T-cell (primary cell): ENCODE results near the gene IVL. TPM values are rescaled to one million over a fixed set of nuclear protein-coding genes. Genes with fewer than 3 reads are reported as not detected.

Experiments
- ATAC-seq, 4 experiments: fragments of 200-7000 bp in 3 of 4; fragments of 150-1000 bp in 1 of 4; cut with Tn5 transposase; replicated peaks in 1 of 4; 1 replicate in 3 of 4; 2 replicates in 1 of 4; pipeline ENCODE4 v1.10.0; 2021; ENCODE audit warnings: moderate library complexity in 3 of 4, mild to moderate bottlenecking in 2 of 4, moderate number of reproducible peaks in 1 of 4
- CTCF ChIA-PET, 2 donors: fragments of 300-600 bp; sonication (Branson Sonifier 250); formaldehyde crosslinking; loops; one replicate each; lab custom pipeline; 2022; ENCODE audit warnings: antibody characterized with exemption in 2 of 2; lab: Charles Lee
- POLR2A ChIA-PET, 2 donors: fragments of 300-600 bp; sonication (Branson Sonifier 250); formaldehyde crosslinking; loops; one replicate each; lab custom pipeline; 2022; ENCODE audit warnings: antibody characterized with exemption in 2 of 2; lab: Charles Lee
- DNase-seq, 35 experiments: peaks; one replicate each; pipeline versions ENCODE4 v3.0.0 to v3.0.0-alpha.2; 2013 to 2023
- H3K27ac ChIP-seq: one replicate; pipeline ENCODE4 v1.5.1; 2013; ENCODE audit warnings: low read length
- H3K27me3 ChIP-seq, 2 experiments: replicated peaks in 1 of 2; 1 replicate in 1 of 2; 2 replicates in 1 of 2; pipeline versions ENCODE4 v1.6.1 to v1.7.0; 2013; ENCODE audit warnings: low read length in 1 of 2, mixed read lengths in 1 of 2; ENCODE audit not compliant: control insufficient read depth in 2 of 2, insufficient read depth in 2 of 2; ENCODE audit errors: extremely low read depth in 1 of 2
- H3K36me3 ChIP-seq, 2 donors: 1 replicate in 1 of 2; 2 replicates in 1 of 2; pipeline versions ENCODE4 v1.6.1 to v1.7.0; 2013; ENCODE audit warnings: low read length in 1 of 2; ENCODE audit not compliant: control insufficient read depth in 2 of 2, insufficient read depth in 1 of 2; ENCODE audit errors: extremely low read depth in 1 of 2
- H3K4me1 ChIP-seq, 2 experiments: 1 replicate in 1 of 2; 2 replicates in 1 of 2; pipeline versions ENCODE4 v1.6.1 to v1.7.0; 2013; ENCODE audit warnings: low read length in 2 of 2, mixed read lengths in 1 of 2; ENCODE audit not compliant: insufficient read depth in 2 of 2, control insufficient read depth in 1 of 2; ENCODE audit errors: extremely low read depth in 1 of 2
- H3K4me3 ChIP-seq, 2 donors: 1 replicate in 1 of 2; 2 replicates in 1 of 2; pipeline versions ENCODE4 v1.5.1 to v1.7.0; 2013; ENCODE audit warnings: mild to moderate bottlenecking in 2 of 2, low read length in 1 of 2, moderate library complexity in 1 of 2; ENCODE audit not compliant: control insufficient read depth in 1 of 2; ENCODE audit errors: extremely low read depth in 1 of 2
- H3K9me3 ChIP-seq: 2 replicates; pipeline ENCODE4 v1.7.0; 2013
- H3K27ac Mint-ChIP-seq, 2 donors: one replicate each; pipeline ENCODE4 v1.8.0; 2020 to 2021; ENCODE audit warnings: mild to moderate bottlenecking in 2 of 2, mixed read lengths in 2 of 2
- H3K27me3 Mint-ChIP-seq, 2 donors: one replicate each; pipeline ENCODE4 v1.8.0; 2021 to 2022; ENCODE audit warnings: mixed read lengths in 2 of 2
- H3K36me3 Mint-ChIP-seq: one replicate; pipeline ENCODE4 v1.8.0; 2021; ENCODE audit warnings: mixed read lengths
- H3K4me1 Mint-ChIP-seq, 3 donors: one replicate each; pipeline ENCODE4 v1.8.0; 2020 to 2022; ENCODE audit warnings: mixed read lengths in 3 of 3, mild to moderate bottlenecking in 1 of 3
- H3K4me3 Mint-ChIP-seq, 3 donors: one replicate each; pipeline ENCODE4 v1.8.0; 2020 to 2022; ENCODE audit warnings: mild to moderate bottlenecking in 3 of 3, mixed read lengths in 3 of 3, moderate library complexity in 3 of 3
- H3K9me3 Mint-ChIP-seq, 3 donors: one replicate each; pipeline ENCODE4 v1.8.0; 2020 to 2022; ENCODE audit warnings: mixed read lengths in 3 of 3
- WGBS: methylation state at CpG from one replicate; pipeline ENCODE4 v1.1.5; 2013; ENCODE audit warnings: missing lambda C conversion rate; ENCODE audit not compliant: insufficient coverage; 5-methylcytosine and 5-hydroxymethylcytosine counted together
- total RNA-seq, 35 experiments: library from RNA in 6 of 35; stranded (reverse) in 6 of 35; fragments of 120-200 nt in 1 of 35; gene quantifications; one replicate each; pipeline versions ENCODE4 v1.2.1 to v1.2.4 and lab custom pipeline; 2013 to 2026

IVL gene
- total RNA-seq (not detected), total RNA-seq (lab: John Stamatoyannopoulos, UW) (0 to 0.06 (median 0) reads per million in 29 experiments)
- not detected for total RNA-seq (2013)

DNA sequence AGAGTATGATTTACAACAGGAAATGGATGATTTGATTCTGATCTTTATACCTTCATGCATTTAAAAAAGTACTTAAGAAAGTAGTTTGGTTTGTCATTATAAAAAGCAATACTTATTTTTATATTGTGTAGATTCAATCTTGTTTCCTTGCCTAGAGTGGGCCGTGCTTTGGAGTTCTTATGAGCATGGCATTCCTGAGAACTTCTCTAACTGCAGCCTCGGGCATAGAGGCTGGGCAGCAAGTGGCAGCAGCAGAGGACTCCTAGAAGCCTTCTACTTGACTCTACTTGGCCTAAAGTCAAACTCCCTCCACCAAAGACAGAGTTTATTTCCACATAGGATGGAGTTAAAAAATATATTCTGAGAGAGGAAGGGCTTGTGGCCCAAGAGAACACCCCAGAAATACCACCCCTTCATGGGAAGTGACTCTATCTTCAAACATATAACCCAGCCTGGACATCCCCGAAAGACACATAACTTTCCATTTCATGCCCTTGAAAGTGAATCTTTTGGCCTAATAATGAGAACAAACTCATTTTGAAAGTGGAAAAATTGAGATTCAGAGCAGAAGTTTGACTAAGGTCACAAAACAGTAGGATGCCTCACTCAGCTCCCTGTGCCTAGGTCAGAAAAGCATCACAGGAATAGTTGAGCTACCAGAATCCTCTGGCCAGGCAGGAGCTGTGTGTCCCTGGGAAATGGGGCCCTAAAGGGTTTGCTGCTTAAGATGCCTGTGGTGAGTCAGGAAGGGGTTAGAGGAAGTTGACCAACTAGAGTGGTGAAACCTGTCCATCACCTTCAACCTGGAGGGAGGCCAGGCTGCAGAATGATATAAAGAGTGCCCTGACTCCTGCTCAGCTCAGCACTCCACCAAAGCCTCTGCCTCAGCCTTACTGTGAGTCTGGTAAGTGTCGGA is at the start of gene IVL:
TSS of gene IVL (plus strand) at position 861 of the 916 bp plus-strand sequence. CDS start 1,252 bp downstream, outside the sequence.
- Mint-ChIP-seq H3K27ac (no peak within 1 kb of the TSS), H3K27me3 (peaks cover 40 to 43% of the 10 kb centered on the region in 2 donors), H3K36me3 (no peaks in the 10 kb centered on the region), H3K4me3 (no peak within 1 kb of the TSS), H3K4me1 (no peaks in the 10 kb centered on the region), H3K9me3 (peaks cover 0 to 6% (median 0%) of the 10 kb centered on the region in 3 donors)
- H3K36me3 ChIP-seq: no peaks in the 10 kb centered on the region
- no peak for ATAC-seq
- peaks cover 0 to 36% of the 10 kb centered on the region in 2 experiments for H3K27me3 ChIP-seq
- DNase-seq: no peak
- no peaks in the 10 kb centered on the region for H3K9me3 ChIP-seq
- no peaks in the 10 kb centered on the region for H3K4me1 ChIP-seq
- no peak within 1 kb of the TSS for H3K4me3 ChIP-seq
- no peak within 1 kb of the TSS for H3K27ac ChIP-seq
- POLR2A ChIA-PET: no interaction called here
- CTCF ChIA-PET: no interaction called here
- 100% methylated on average over 1 of the region's 4 CpGs for WGBS

DNA sequence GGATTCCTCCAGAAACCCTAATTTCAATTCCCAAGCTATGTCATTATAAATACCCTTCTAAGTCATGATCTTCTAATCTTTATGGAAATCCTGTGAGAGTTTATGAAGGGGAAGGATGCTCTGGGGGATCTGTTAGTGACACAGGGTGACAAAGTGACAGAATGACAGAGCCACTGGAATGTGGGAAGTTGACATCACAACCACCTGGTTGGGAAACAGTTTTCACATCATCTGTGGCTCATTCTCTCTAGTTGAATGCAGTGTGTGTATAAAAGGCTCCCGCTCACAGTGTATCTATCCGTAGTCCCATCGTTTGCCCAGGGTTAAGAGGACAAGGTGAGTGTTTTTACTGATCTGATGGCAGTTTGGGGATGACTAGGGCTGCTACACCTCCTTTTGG is 48.6 kb upstream of the IVL start, which contains the start of gene LCE7A:
TSS of gene LCE7A (plus strand) at position 301 of the 400 bp plus-strand sequence. CDS start 702 bp downstream, outside the sequence.
- H3K4me3 Mint-ChIP-seq: no peak within 1 kb of the TSS
- ChIA-PET CTCF (no interaction called here), POLR2A (no interaction called here)
- no peaks in the 10 kb centered on the region for H3K36me3 ChIP-seq
- DNase-seq (no peak), ATAC-seq (no peak)
- H3K9me3 Mint-ChIP-seq: no peaks in the 10 kb centered on the region
- H3K9me3 ChIP-seq: no peaks in the 10 kb centered on the region
- no peaks in the 10 kb centered on the region for H3K4me1 ChIP-seq
- H3K36me3 Mint-ChIP-seq: no peaks in the 10 kb centered on the region
- no peaks in the 10 kb centered on the region for H3K4me1 Mint-ChIP-seq
- peaks cover 5 to 18% of the 10 kb centered on the region in 2 donors for H3K27me3 Mint-ChIP-seq
- H3K27ac Mint-ChIP-seq: no peak within 1 kb of the TSS
- no peak within 1 kb of the TSS for H3K4me3 ChIP-seq
- H3K27me3 ChIP-seq: peaks cover 2 to 4% of the 10 kb centered on the region in 2 experiments
- 83% methylated on average over 3 of the region's 3 CpGs for WGBS
- H3K27ac ChIP-seq: no peak within 1 kb of the TSS

- Histone ChIP-seq H3K27me3 (peaks cover 2 to 4% of the 10 kb centered on the region in 2 experiments), H3K9me3 (no peaks in the 10 kb centered on the region), H3K4me3 (no peak overlapping the region), H3K36me3 (no peaks in the 10 kb centered on the region), H3K27ac (no peak overlapping the region), H3K4me1 (no peaks in the 10 kb centered on the region)
- DNase-seq (no peak), ATAC-seq (no peak)
- ChIA-PET CTCF (no interaction called here), POLR2A (no interaction called here)
- H3K27ac Mint-ChIP-seq: no peak overlapping the region
- no peaks in the 10 kb centered on the region for H3K9me3 Mint-ChIP-seq
- H3K4me1 Mint-ChIP-seq: no peaks in the 10 kb centered on the region
- no peaks in the 10 kb centered on the region for H3K36me3 Mint-ChIP-seq
- H3K4me3 Mint-ChIP-seq: no peak overlapping the region
- WGBS: 60% methylated on average over 2 of the region's 3 CpGs
- peaks cover 2 to 15% of the 10 kb centered on the region in 2 donors for H3K27me3 Mint-ChIP-seq
Observed at GRCh38 chr1:152860129-152860528, 48.2 kb upstream of the IVL start.

GRCh38 chr1:152861374-152861773 is 47.0 kb upstream of the IVL start:
- H3K9me3 Mint-ChIP-seq: no peaks in the 10 kb centered on the region
- H3K36me3 Mint-ChIP-seq: no peaks in the 10 kb centered on the region
- H3K4me1 Mint-ChIP-seq: no peaks in the 10 kb centered on the region
- WGBS: 71% methylated on average over 3 of the region's 4 CpGs
- no peak overlapping the region for H3K4me3 ChIP-seq
- H3K4me1 ChIP-seq: no peaks in the 10 kb centered on the region
- H3K9me3 ChIP-seq: no peaks in the 10 kb centered on the region
- H3K36me3 ChIP-seq: no peaks in the 10 kb centered on the region
- H3K27me3 Mint-ChIP-seq: peaks cover 2 to 11% of the 10 kb centered on the region in 2 donors
- ChIA-PET POLR2A (no interaction called here), CTCF (no interaction called here)
- DNase-seq (no peak), ATAC-seq (no peak)
- H3K27ac ChIP-seq: no peak overlapping the region
- no peak overlapping the region for H3K27ac Mint-ChIP-seq
- peaks cover 2 to 7% of the 10 kb centered on the region in 2 experiments for H3K27me3 ChIP-seq
- no peak overlapping the region for H3K4me3 Mint-ChIP-seq

- Histone ChIP-seq H3K27me3 (peaks cover 2 to 8% of the 10 kb centered on the region in 2 experiments), H3K9me3 (no peaks in the 10 kb centered on the region), H3K4me3 (no peak overlapping the region), H3K36me3 (no peaks in the 10 kb centered on the region), H3K4me1 (no peaks in the 10 kb centered on the region), H3K27ac (no peak overlapping the region)
- peaks cover 2 to 3% of the 10 kb centered on the region in 2 donors for H3K27me3 Mint-ChIP-seq
- no peak overlapping the region for H3K4me3 Mint-ChIP-seq
- ChIA-PET POLR2A (no interaction called here), CTCF (interaction anchor here in 1 of 2 donors (0.8 kb wide), 1 partner anchor 11 kb away, joined by 5 read pairs; no protein-coding TSS in a partner anchor)
- H3K27ac Mint-ChIP-seq: no peak overlapping the region
- no peaks in the 10 kb centered on the region for H3K9me3 Mint-ChIP-seq
- ATAC-seq (no peak), DNase-seq (no peak)
- H3K36me3 Mint-ChIP-seq: no peaks in the 10 kb centered on the region
- no peaks in the 10 kb centered on the region for H3K4me1 Mint-ChIP-seq
Observed at GRCh38 chr1:152864443-152864842, 43.9 kb upstream of the IVL start.

DNA sequence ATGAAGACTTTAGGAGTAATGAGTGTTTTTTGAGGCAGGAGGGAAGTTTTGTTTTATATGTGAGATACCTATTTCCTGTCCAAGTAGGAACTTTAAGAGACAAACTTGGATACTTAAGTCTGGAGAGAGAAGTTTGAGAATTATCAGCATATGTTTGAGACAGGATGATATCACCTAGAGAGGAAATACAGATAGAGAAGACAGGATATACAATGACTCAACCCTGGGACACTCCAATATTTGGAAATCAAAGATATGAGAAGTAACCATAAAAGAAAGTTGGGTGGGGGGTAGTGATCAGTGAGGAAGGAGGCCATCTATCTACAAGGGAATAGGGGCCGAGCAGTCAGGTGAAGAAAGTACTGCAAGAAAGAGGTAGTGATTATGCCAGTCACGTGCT is 42.0 kb upstream of the IVL start:
- POLR2A ChIA-PET: no interaction called here
- DNase-seq (no peak), ATAC-seq (no peak)
- H3K9me3 ChIP-seq: no peaks in the 10 kb centered on the region
- H3K4me3 Mint-ChIP-seq: no peak overlapping the region
- CTCF ChIA-PET: no interaction called here
- no peaks in the 10 kb centered on the region for H3K4me1 Mint-ChIP-seq
- WGBS: 60% methylated on average over 2 of the region's 2 CpGs
- no peaks in the 10 kb centered on the region for H3K4me1 ChIP-seq
- peaks cover 0 to 6% of the 10 kb centered on the region in 2 donors for H3K27me3 Mint-ChIP-seq
- peaks cover 2 to 13% of the 10 kb centered on the region in 2 experiments for H3K27me3 ChIP-seq
- no peak overlapping the region for H3K27ac Mint-ChIP-seq
- no peak overlapping the region for H3K4me3 ChIP-seq
- no peaks in the 10 kb centered on the region for H3K9me3 Mint-ChIP-seq
- no peaks in the 10 kb centered on the region for H3K36me3 ChIP-seq
- H3K36me3 Mint-ChIP-seq: no peaks in the 10 kb centered on the region
- no peak overlapping the region for H3K27ac ChIP-seq
